ENCODE results near the gene SMIM28.

SMIM28 gene

DNA sequence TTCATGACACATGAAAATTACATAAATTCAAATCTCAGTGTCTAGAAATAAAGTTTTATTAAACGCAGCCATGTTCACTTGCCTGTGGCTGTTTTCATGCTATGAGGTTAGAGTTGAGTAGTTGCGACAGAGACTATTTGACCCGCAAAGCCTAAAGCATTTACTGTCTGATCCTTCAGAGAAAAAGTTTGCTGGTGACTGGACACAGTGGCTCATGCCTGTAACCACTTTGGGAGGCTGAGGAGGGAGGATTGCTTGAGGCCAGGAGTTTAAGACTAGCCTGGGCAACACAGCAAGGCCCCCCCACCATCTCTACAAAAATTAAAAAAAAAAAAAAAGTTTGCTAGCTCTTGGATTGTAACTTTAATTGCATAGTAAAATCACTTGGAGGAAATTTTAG is 9.2 kb downstream of the SMIM28 start:
- Histone ChIP-seq H3K4me3 (ENCODE audit: low read depth, low read length) (no peak overlapping the region), H3K27ac (ENCODE audit: extremely low read depth, low read depth, low read length) (no peak overlapping the region), H3K36me3 (ENCODE audit: control insufficient read depth in 2 of 2, insufficient read depth in 1 of 2, low read length in 2 of 2) (no peaks in the 10 kb centered on the region), H3K9me3 (ENCODE audit: control insufficient read depth, insufficient read depth, low read depth, low read length) (no peaks in the 10 kb centered on the region), H3K4me1 (ENCODE audit: control insufficient read depth, insufficient read depth, low read length) (no peaks in the 10 kb centered on the region)
- TF ChIP-seq, protein P1, sequence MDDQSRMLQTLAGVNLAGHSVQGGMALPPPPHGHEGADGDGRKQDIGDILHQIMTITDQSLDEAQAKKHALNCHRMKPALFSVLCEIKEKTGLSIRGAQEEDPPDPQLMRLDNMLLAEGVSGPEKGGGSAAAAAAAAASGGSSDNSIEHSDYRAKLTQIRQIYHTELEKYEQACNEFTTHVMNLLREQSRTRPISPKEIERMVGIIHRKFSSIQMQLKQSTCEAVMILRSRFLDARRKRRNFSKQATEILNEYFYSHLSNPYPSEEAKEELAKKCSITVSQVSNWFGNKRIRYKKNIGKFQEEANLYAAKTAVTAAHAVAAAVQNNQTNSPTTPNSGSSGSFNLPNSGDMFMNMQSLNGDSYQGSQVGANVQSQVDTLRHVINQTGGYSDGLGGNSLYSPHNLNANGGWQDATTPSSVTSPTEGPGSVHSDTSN (CRISPR knock-in tag; IDR thresholded peaks at IDR 0.05): no peak
- TF ChIP-seq ZNF621 (tag by site-specific recombination; IDR thresholded peaks at IDR 0.05): no peak
- TF ChIP-seq ZNF843 (tag by site-specific recombination; IDR thresholded peaks at IDR 0.05): no peak
- no peak for TF ChIP-seq GLI2 (tag by site-specific recombination; IDR thresholded peaks at IDR 0.05; ENCODE audit: borderline replicate concordance, low read depth)
- TF ChIP-seq ZNF624 (tag by site-specific recombination; IDR thresholded peaks at IDR 0.05): no peak
- TF ChIP-seq IKZF3 (tag by site-specific recombination; IDR thresholded peaks at IDR 0.05): no peak
- TF ChIP-seq ZNF394 (tag by site-specific recombination; IDR thresholded peaks at IDR 0.05; ENCODE audit: borderline replicate concordance): no peak
- no peak for TF ChIP-seq ZXDB (tag by site-specific recombination; IDR thresholded peaks at IDR 0.05)
- TF ChIP-seq ZNF530 (tag by site-specific recombination; IDR thresholded peaks at IDR 0.05; ENCODE audit: low read depth): no peak
- TF ChIP-seq ZNF202 (tag by site-specific recombination; IDR thresholded peaks at IDR 0.05; ENCODE audit: borderline replicate concordance): no peak
- TF ChIP-seq ZNF112 (tag by site-specific recombination; IDR thresholded peaks at IDR 0.05): no peak
- no peak for TF ChIP-seq ZNF175 (tag by site-specific recombination; IDR thresholded peaks at IDR 0.05)
- TF ChIP-seq ZSCAN23 (tag by site-specific recombination; IDR thresholded peaks at IDR 0.05): no peak
- TF ChIP-seq, protein P2, sequence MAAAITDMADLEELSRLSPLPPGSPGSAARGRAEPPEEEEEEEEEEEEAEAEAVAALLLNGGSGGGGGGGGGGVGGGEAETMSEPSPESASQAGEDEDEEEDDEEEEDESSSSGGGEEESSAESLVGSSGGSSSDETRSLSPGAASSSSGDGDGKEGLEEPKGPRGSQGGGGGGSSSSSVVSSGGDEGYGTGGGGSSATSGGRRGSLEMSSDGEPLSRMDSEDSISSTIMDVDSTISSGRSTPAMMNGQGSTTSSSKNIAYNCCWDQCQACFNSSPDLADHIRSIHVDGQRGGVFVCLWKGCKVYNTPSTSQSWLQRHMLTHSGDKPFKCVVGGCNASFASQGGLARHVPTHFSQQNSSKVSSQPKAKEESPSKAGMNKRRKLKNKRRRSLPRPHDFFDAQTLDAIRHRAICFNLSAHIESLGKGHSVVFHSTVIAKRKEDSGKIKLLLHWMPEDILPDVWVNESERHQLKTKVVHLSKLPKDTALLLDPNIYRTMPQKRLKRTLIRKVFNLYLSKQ (tag by site-specific recombination; IDR thresholded peaks at IDR 0.05; ENCODE audit: borderline replicate concordance): no peak
- TF ChIP-seq RBAK (tag by site-specific recombination; IDR thresholded peaks at IDR 0.05): no peak
- no peak for TF ChIP-seq ZFP37 (tag by site-specific recombination; IDR thresholded peaks at IDR 0.05)
- TF ChIP-seq, protein P3, sequence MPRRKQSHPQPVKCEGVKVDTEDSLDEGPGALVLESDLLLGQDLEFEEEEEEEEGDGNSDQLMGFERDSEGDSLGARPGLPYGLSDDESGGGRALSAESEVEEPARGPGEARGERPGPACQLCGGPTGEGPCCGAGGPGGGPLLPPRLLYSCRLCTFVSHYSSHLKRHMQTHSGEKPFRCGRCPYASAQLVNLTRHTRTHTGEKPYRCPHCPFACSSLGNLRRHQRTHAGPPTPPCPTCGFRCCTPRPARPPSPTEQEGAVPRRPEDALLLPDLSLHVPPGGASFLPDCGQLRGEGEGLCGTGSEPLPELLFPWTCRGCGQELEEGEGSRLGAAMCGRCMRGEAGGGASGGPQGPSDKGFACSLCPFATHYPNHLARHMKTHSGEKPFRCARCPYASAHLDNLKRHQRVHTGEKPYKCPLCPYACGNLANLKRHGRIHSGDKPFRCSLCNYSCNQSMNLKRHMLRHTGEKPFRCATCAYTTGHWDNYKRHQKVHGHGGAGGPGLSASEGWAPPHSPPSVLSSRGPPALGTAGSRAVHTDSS (tag by site-specific recombination; IDR thresholded peaks at IDR 0.05): no peak
- ChIA-PET POLR2A (no interaction called here), CTCF (no interaction called here)

DNA sequence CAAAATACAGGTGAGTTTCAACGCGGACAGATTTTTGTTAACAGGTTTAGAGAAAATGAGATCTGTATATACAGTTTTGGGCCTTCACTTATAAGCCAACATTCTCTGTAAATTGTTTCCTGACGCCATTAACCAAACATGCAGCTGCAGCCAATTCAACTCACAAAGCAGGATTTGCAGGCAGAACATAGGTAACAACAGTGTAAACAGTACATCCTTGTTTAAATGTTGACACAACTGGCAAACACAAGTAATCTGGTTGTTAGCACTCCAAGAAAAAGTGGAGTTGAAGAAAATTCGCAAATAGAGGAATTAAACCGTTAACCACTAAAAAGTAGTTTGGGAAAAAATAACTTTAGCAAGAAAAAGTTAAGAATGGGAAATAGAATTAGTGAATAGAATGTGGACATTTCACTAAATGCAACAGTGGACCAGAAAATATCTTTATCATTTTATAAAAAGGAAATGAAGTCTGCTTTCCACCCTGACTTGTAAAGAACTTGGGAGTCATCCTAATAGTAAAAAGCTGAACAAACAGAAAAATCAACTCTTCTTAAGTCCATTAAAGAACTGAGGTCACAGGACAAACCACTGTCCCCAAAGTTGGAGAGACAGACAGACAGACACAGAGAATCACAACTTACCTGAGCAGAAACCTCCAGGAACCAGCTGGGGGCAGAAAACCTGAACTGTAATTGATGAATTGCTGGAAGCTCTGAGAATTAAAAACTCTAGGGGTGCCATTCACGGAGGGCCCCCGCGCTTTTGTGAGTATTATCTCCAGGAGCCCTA is 10.1 kb downstream of the SMIM28 start:
- ChIA-PET POLR2A (no interaction called here), CTCF (interaction anchor here (0.6 to 1.0 kb wide), 2 partner anchors 16 to 1070 kb away, joined by 3 to 6 read pairs; partner anchors contain the start of gene HEBP2)
- Histone ChIP-seq H3K27ac (ENCODE audit: extremely low read depth, low read depth, low read length) (no peak overlapping the region), H3K4me3 (ENCODE audit: low read depth, low read length) (no peak overlapping the region), H3K4me1 (ENCODE audit: control insufficient read depth, insufficient read depth, low read length) (no peaks in the 10 kb centered on the region), H3K36me3 (ENCODE audit: control insufficient read depth in 2 of 2, insufficient read depth in 1 of 2, low read length in 2 of 2) (no peaks in the 10 kb centered on the region), H3K9me3 (ENCODE audit: control insufficient read depth, insufficient read depth, low read depth, low read length) (no peaks in the 10 kb centered on the region)
- no peak for TF ChIP-seq ZNF341 (tag by site-specific recombination; IDR thresholded peaks at IDR 0.05; ENCODE audit: low read depth)
- no peak for TF ChIP-seq ZFP41 (tag by site-specific recombination; IDR thresholded peaks at IDR 0.05; ENCODE audit: borderline replicate concordance)
- no peak for TF ChIP-seq ZNF514 (tag by site-specific recombination; IDR thresholded peaks at IDR 0.05)
- TF ChIP-seq KLF7 (tag by site-specific recombination; IDR thresholded peaks at IDR 0.05; ENCODE audit: borderline replicate concordance): no peak
- no peak for TF ChIP-seq PRDM1 (tag by site-specific recombination; IDR thresholded peaks at IDR 0.05)

All from HEK293 (cell line).